ENCODE measurements around the gene PRDM4. TPM values are rescaled to one million over a fixed set of nuclear protein-coding genes. Genes with fewer than 3 reads are reported as not detected.

PRDM4 gene
- total RNA-seq, 4 donors from 2014 or later, result 41.6 to 71.2 (median 42.4) TPM

- in situ Hi-C loops (cut with MboI; ENCODE audit: low pct_ligation_motif_present in 1 of 4, low pct_unique_long_range_greater_than_20kb in 1 of 4, low sequenced_read_pairs in 3 of 4), result no loop called here
- Histone ChIP-seq H3K4me1 (no peaks in the 10 kb centered on the region), H3K36me3 (no peaks in the 10 kb centered on the region), H3K27me3 (no peaks in the 10 kb centered on the region), H3K4me3 (no peak overlapping the region), H3K27ac (no peak overlapping the region), H3K9me3 (no peaks in the 10 kb centered on the region)
- DNase-seq, result no peak
- intact Hi-C loops (cut with DNase I; ENCODE audit: low total_unique reads), result no loop called here
- 18 to 43% methylated on average over 3 of the region's 3 CpGs for WGBS, 2 donors (ENCODE audit: low coverage in 1 of 2)
- no peak for TF ChIP-seq POLR2AphosphoS5 (IDR thresholded peaks at IDR 0.05)
- no peak for TF ChIP-seq EP300 (IDR thresholded peaks at IDR 0.05; ENCODE audit: low read depth)
- TF ChIP-seq, protein P1, sequence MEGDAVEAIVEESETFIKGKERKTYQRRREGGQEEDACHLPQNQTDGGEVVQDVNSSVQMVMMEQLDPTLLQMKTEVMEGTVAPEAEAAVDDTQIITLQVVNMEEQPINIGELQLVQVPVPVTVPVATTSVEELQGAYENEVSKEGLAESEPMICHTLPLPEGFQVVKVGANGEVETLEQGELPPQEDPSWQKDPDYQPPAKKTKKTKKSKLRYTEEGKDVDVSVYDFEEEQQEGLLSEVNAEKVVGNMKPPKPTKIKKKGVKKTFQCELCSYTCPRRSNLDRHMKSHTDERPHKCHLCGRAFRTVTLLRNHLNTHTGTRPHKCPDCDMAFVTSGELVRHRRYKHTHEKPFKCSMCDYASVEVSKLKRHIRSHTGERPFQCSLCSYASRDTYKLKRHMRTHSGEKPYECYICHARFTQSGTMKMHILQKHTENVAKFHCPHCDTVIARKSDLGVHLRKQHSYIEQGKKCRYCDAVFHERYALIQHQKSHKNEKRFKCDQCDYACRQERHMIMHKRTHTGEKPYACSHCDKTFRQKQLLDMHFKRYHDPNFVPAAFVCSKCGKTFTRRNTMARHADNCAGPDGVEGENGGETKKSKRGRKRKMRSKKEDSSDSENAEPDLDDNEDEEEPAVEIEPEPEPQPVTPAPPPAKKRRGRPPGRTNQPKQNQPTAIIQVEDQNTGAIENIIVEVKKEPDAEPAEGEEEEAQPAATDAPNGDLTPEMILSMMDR (IDR thresholded peaks at IDR 0.05), result no peak
- TF ChIP-seq POLR2A (IDR thresholded peaks at IDR 0.05), result no peak
Measured at GRCh38 chr12:107803092-107803491, 42.2 kb upstream of the PRDM4 start.

DNA sequence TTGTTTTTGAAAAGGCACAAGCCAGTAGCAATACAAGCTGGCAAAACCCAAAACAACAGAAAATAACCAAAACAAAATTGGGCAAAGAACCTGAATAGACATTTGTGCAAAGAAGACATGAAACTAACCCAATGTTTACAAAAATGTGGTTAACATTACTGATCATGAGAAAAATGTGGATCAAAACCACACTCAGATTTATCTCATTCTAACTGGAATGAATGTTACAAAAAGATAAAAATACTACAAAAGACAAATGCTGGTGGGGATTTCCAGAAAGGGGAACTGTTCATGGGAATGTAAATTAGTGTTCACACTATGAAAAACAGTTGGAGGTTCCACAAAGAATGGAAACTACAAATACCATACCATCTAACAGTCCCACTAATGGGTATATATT is 40.2 kb upstream of the PRDM4 start:
- no peaks in the 10 kb centered on the region for H3K9me3 ChIP-seq
- no peak overlapping the region for H3K27ac ChIP-seq
- intact Hi-C loops (cut with DNase I; ENCODE audit: low total_unique reads) (no loop called here), in situ Hi-C loops (cut with MboI; ENCODE audit: low pct_ligation_motif_present in 1 of 4, low pct_unique_long_range_greater_than_20kb in 1 of 4, low sequenced_read_pairs in 3 of 4) (no loop called here)
- peaks cover 1% of the 10 kb centered on the region for H3K27me3 ChIP-seq
- no peaks in the 10 kb centered on the region for H3K36me3 ChIP-seq
- no peak for DNase-seq
- no peak overlapping the region for H3K4me3 ChIP-seq
- no peaks in the 10 kb centered on the region for H3K4me1 ChIP-seq
- TF ChIP-seq POLR2AphosphoS5 (IDR thresholded peaks at IDR 0.05) (no peak), EP300 (IDR thresholded peaks at IDR 0.05; ENCODE audit: low read depth) (no peak), POLR2A (IDR thresholded peaks at IDR 0.05) (no peak)
- TF ChIP-seq, protein P1 (IDR thresholded peaks at IDR 0.05), result no peak

DNA sequence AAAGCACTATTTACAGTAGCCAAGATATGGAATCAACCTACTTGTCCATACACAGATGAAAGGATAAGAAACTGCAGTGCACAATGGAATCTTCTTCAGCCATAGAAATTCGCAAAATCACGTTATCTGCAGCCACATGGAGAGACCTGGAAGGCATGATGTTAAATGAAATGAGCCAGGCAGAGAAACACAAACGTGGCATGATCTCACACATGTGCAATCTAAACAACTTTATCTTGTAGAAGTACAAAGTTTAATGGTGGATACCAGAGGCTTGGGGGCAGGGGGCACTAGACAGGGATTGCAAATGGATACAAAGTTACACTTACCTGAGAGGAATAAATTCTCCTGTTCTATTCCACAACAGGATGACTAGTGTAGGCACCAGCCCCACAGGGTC is 37.6 kb upstream of the PRDM4 start:
- no peak overlapping the region for H3K4me3 ChIP-seq
- H3K36me3 ChIP-seq, result no peaks in the 10 kb centered on the region
- 60 to 74% methylated on average over 3 of the region's 3 CpGs for WGBS, 2 donors (ENCODE audit: low coverage in 1 of 2)
- no peak overlapping the region for H3K27ac ChIP-seq
- TF ChIP-seq POLR2AphosphoS5 (IDR thresholded peaks at IDR 0.05) (no peak), POLR2A (IDR thresholded peaks at IDR 0.05) (no peak), EP300 (IDR thresholded peaks at IDR 0.05; ENCODE audit: low read depth) (no peak)
- TF ChIP-seq, protein P1 (IDR thresholded peaks at IDR 0.05), result no peak
- no peak for DNase-seq
- H3K9me3 ChIP-seq, result no peaks in the 10 kb centered on the region
- H3K27me3 ChIP-seq, result peaks cover 26% of the 10 kb centered on the region
- H3K4me1 ChIP-seq, result no peaks in the 10 kb centered on the region
- in situ Hi-C loops (cut with MboI; ENCODE audit: low pct_ligation_motif_present in 1 of 4, low pct_unique_long_range_greater_than_20kb in 1 of 4, low sequenced_read_pairs in 3 of 4) (no loop called here), intact Hi-C loops (cut with DNase I; ENCODE audit: low total_unique reads) (no loop called here)

DNA sequence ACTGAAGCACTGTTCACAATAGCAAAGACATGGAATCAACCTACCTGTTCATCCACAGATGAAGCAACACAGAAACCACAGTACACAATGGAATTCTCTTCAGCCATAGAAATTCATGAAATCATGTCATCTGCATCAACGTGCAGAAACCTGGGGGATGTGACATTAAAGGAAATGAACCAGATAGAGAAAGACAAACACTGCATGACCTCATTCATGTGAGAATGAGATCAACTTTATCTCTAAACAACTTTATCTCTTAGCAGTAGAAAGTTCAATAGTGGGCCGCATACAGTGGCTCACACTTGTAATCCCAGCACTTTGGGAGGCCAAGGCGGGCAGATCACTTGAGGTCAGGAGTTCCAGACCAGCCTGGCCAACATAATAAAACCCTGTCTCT is 33.5 kb upstream of the PRDM4 start:
- TF ChIP-seq POLR2A (IDR thresholded peaks at IDR 0.05) (no peak), POLR2AphosphoS5 (IDR thresholded peaks at IDR 0.05) (no peak), EP300 (IDR thresholded peaks at IDR 0.05; ENCODE audit: low read depth) (no peak)
- TF ChIP-seq, protein P1 (IDR thresholded peaks at IDR 0.05), result no peak
- in situ Hi-C loops (cut with MboI; ENCODE audit: low pct_ligation_motif_present in 1 of 4, low pct_unique_long_range_greater_than_20kb in 1 of 4, low sequenced_read_pairs in 3 of 4), result no loop called here
- H3K4me3 ChIP-seq, result no peak overlapping the region
- no peaks in the 10 kb centered on the region for H3K9me3 ChIP-seq
- H3K27me3 ChIP-seq, result peaks cover 36% of the 10 kb centered on the region
- intact Hi-C loops (cut with DNase I; ENCODE audit: low total_unique reads), result no loop called here
- H3K36me3 ChIP-seq, result no peaks in the 10 kb centered on the region
- WGBS, 2 donors (ENCODE audit: low coverage in 1 of 2), result 64 to 79% methylated on average over 3 of the region's 3 CpGs
- no peaks in the 10 kb centered on the region for H3K4me1 ChIP-seq
- no peak for DNase-seq
- no peak overlapping the region for H3K27ac ChIP-seq
